Activated CD4-positive, alpha-beta T cell treated with anti-CD3 and anti-CD28 coated beads, Interleukin-10, Interleukin-2, amounts not matched to agents 100 ng/mL and 50 ng/mL, durations not matched to agents 16 hours and 8 hours (primary cell): ENCODE results near the gene PTPRR.
A peak's percentile ranks its signal among the peaks of the same experiment; 100 is the strongest.

Experiments used
- DNase-seq: peaks from one replicate; pipeline ENCODE4 v3.0.0-alpha.2; 2020

PTPRR gene

DNA sequence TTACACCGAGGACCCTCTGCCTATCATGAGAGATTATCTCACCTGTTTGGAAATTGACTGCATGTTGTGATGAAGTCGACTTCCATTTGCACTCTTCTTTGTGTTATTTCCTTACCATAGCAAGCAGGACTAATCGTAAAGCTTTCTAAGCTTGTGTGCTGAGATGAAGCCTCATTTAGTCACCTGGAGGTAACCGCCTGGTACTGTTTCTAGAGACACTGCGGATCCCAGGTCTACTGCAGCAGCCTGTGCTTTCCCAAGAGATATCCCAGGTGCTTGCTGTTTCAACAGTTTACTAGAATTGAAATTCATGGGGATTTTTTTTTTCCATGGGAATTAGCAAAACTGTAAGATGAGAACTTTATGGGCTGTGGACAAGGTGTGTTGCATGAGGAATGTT, 131.8 kb downstream of the PTPRR start:
- no peak for DNase-seq

- no peak for DNase-seq
These were observed 132.9 kb downstream of the PTPRR start for GRCh38 chr12:70787612-70788011.

DNA sequence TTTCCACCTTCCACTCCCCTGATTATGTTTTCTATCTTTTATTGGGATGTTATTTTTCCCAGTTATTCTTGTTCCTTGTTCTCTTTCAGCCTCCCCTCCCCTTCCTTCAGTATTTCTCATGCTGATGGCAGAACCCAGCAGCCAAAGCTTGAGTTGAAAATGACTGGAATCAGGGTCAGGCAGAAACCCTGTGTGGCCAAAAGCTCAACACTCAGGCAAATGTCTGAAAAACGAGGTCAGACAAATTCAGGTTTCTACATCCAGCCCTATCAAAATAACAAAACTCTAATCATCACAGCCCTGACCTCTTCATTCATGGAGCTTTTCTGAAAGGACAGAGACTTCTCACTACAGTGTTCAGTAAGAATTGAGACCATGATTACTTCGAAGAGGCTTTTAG, 134.6 kb downstream of the PTPRR start:
- DNase-seq = no peak

DNA sequence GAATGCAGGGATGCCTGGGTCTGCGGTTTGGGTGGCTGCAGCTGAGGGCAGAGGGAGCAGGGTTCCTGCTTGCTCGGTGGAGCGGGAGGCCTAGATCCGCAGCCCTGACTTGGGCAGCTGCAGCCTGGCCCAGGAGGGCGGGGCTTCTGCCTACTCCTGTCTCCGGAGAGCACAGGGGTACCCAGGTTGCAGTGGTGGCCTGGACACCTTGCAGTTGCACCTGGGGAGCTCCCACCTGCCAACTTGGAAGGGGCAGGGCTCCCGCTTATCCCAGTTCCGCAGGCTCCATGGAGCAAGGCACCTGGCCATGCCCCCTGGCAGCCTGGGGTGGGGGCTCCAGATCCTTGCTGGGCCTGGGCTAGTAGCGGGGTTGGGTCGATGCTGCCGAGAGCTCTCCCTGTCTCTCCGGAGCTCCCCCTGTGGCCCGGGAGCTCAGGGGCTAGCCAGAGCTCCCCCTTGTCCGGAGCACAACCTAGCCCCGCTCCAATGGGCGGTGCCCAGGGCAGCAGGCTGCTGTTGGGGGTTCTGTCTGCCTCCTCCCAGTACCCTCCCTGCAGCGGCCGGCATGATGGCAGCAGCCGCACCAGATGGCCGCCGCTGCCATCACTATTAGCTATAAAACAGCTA, 136.4 kb downstream of the PTPRR start:
- DNase-seq = no peak

DNA sequence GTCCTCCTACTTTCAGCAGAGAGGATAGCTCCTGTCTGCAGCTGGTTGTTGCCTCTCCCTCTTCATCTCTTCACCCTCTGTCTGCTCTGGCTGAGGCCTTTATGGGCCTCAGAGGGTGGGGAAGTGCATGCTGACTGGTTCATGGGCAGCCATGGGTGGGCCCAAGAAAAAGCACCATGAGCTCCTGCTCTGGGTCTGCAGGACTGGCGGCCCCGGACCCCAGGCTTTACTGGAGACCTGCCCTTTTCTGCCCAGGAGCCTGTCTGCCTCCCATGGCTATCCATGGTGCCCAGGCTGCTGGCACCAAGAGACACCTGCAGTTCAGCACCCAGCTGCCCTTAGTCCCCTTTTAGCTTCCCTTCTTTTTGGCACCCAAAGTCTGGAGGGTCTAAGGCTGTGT, 137.1 kb downstream of the PTPRR start:
- no peak for DNase-seq

DNA sequence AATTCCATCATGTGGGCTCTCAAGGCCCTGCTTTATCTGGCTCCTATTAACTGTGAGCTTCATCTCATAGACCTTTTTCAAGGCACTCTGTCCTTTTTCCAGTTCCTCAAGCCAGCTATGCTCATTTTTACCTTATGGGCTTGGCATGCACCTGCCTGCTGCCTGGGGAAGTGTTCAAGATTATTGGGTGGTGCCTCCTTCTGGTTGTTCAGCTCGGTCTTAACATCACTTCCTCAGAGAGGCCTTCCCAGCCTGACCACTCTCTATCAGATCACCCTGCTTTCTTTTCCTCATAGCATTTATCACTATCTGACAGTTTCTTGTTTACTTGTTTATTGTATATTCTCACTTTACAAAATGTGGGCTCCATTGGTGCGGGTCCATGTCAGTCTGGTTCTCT, 141.3 kb downstream of the PTPRR start:
- DNase-seq = no peak

DNA sequence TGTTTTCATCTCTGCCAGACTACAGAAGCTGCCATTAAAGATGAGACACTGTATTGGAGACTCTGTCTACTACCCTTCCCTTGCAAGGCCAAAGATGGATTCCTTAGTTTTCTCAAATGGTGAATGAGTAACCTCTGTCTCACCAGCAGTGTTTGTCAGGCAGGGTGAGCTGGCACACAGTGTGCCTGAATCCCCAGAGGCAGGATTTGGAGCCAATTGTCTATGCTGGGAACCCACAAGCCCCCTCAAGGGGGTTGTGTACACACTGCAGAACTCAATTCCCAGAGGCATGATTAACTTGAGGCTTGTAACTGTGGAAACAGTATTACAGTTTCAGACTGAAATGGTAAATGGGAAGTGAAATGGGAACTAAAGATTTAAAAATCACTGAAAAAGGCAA, 146.5 kb downstream of the PTPRR start:
- DNase-seq = no peak

DNA sequence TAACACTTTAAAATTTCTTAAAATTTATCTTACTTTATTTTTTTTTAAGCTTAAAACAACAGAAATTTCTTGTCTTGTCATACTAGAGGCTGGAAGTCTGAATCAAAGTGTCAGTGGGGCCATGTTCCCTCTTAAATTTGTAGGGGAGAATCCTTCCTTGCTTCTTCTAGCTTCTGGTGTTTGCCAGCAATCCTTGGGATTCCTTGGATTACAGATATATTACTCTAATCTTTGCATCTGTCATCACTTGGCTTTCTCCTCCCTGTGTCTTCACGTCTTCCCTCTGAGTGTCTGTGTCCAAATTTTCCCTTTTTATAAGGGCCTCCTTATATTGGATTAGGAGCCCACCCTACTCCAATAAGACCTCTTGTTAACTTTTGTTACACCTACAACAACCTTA, 147.7 kb downstream of the PTPRR start:
- no peak for DNase-seq

DNA sequence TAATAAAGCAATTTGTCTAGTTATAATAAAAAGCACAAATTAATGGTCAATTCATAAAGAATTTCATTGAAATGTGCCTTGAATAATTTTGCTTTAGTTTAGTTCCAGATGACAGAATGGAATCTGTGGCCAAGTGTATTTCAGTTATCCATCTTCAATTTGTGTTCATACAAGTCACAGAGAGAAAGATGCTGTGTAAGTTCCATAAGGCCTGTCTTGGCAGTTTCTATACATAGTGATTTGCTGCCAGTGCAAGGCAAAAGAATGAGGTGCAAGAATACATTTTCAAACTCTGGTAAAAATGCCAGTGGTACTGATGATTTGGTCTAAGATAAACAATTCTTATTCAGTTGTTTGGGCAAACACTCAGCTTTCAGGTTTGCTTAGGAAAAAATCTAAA, 149.0 kb downstream of the PTPRR start:
- no peak for DNase-seq

DNA sequence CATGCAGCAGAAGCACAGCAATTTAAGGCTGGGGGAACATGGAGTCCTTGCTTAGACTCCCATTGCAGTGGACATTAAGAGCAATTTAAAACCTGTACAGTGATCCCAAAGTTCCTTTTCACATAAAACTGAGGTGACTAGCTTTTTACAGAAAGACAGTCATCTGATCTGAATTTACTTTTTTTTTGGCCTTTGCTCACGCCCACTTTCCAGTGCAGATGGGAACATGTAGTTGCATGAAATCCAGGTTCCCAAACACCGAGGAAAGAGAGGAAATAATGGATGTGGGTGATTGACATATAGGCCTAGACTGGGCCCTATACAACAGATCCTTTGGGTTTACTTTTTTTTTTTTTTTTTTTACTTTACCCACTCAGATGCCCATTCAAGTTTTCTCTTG, 156.9 kb downstream of the PTPRR start:
- DNase-seq = no peak

DNA sequence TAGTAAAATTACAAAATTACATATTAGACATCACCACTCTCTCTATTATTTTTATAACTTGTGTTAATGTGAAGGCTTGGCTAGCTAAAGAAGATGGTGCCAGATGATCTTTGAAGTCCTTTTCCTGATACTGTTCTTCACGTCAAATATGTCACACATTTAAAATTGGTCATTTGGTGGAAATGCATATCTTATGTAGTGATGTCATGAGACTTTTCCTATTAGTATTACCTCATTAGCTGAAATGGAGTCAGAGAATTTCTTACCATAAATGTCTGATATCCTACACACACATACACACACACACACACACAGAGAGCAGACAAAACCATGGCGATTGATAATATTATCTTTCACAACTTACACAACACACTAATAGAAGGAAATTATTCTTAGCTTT, 158.5 kb downstream of the PTPRR start:
- no peak for DNase-seq

DNA sequence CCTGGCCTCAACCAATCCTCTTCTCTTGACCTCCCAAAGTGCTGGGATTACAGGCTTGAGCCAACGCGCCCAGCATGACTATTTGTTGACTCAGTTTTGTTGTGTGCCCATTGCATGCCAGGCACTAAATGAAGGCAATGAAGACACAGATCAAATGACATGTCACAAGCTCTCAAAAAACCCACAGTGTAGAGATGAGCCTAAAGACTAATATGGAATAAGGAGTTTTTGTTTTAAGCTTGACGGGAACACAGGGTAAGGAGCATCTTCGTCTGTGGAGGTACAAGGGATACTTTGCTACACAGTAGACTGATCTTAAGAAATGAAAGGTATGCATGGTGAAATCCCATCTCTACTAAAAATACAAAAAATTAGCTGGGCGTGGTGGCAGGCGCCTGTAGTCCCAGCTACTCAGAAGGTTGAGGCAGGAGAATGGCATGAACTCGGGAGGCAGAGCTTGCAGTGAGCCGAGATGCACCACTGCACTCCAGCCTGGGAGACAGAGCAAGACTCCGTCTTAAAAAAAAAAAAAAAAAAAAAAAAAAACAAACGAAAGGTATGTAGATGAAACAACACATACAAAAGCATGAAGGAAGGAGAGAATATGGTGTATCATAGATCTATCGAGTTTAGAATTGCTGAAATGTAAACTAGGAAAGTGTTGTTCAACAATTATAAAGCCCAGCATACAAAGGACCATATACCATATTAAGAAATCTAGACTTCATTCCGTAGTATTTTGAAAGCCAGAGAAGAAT, 161.2 kb downstream of the PTPRR start:
- DNase-seq = no peak

- no peak for DNase-seq
These were observed 162.1 kb downstream of the PTPRR start for GRCh38 chr12:70758494-70758845.

GRCh38 chr12:70757830-70758493, 162.6 kb downstream of the PTPRR start:
- no peak for DNase-seq

GRCh38 chr12:70756791-70757190, 163.7 kb downstream of the PTPRR start:
- no peak for DNase-seq

DNA sequence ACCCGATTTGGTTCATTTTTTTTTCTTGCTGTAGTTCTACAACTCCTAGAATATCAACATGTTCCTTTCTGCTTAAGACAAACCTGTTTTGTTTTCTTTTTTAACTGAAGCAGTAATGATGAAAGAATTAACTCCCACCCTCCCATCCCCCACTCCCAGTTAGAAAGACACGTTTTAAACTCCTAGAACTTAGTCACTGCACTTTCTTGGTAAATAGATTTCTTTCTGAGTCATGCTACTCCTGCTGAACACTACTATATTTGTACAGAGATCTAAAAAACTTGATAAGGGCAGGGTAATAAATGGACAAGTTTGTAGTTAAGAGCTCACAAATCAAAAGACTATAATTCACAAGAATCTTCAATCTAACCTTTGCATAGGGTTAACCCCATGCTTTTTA, 164.4 kb downstream of the PTPRR start:
- peak; percentile 23 for DNase-seq

GRCh38 chr12:70754330-70754741, 166.2 kb downstream of the PTPRR start:
- no peak for DNase-seq

- no peak for DNase-seq
These were observed 168.2 kb downstream of the PTPRR start for GRCh38 chr12:70752327-70752726.

- no peak for DNase-seq
These were observed 170.6 kb downstream of the PTPRR start for GRCh38 chr12:70749931-70750330.

DNA sequence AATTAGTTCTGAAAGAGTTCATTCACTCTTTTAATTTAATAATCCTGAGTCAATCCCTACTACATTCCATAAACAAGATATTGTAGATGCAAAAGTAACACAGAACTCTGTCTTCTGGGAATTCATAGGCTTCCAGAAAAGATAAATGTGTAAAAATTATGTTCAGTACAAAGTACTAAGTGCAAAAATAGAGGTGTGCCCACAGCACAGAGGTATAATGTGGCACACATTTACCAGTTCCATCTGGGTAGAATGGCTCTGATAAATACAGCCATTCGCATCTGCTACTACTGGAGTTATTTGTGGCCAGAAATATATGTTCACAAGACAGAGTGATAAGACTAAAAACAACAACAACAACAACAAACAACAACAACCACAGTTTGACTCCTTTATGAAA, 171.7 kb downstream of the PTPRR start:
- no peak for DNase-seq

DNA sequence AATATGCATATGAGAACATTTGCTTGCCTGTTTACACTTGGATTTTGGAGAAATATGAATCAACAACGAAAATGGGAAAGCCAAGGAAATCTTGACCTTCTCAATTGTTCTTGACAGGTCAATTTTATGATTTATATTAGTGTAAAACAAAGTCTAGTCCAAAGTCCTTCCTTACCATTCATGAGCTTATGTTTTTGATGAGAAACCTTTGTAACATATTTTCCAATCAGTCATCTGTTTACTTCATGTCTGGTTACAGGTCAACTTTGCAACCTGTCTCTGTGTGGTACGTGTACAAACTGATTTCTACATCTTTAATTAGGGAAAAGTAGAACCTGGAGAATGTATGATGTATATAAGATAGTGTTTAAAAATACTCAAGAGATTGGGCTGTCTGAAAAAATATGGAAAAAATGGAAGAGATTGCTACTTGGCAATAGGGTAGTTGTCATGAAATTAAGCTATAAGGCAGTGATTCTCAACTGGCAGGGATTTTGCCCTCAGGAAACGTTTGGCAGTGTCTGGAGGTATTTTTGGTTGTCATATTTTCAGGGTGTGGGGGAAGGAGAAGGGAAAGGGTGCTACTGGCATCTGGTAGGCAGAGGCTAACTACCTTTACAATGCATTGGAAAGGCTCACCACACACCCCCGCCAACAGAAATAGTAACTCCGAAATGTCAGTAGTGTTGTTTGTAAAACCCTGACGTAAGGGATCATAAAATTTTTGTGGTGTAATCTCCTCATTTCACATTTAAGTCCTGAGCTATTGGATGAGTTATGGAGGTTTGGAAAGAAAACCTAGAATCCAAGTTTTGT, 172.9 kb downstream of the PTPRR start:
- DNase-seq = no peak

DNA sequence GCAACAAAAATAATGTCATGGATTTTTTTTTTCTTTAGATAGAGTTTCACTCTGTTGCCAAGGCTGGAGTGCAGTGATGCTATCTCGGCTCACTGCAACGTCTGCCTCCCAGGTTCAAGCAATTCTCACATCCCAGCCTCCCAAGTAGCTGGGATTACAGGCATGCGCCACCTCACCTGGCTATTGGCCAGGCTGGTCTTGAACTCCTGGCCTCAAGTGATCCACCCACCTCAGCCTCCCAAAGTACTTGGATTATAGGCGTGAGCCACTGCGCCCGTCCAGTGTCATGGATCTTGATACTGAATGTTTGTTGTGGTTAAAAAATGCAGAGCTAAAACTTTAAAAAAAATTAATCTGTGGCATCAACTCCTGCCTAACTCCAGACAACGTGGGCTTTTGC, 175.5 kb downstream of the PTPRR start:
- DNase-seq = no peak

GRCh38 chr12:70744178-70744577, 176.4 kb downstream of the PTPRR start:
- DNase-seq = no peak

DNA sequence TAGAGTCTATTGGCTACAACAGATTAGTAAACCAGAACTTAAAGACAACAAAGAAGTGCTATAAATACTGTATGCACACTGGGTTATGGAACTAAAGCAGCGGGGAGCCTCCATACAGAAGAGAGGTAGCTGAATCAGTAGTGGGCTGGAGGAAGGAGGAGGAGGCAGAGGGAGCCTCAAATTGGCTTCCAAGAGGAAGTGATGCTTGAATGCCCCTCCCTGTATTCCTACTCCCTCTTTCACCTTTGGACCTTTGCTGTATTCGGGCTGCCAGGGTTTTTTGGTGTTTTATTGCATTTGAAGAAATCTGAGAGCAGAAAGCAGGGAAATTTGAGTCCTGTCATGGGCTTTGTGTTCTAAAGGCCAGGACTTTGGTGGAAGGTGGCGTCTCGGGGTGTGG, 179.3 kb downstream of the PTPRR start:
- no peak for DNase-seq
